Stimulated activated naive CD4-positive, alpha-beta T cell (primary cell): Measurements from ENCODE around the gene PLCL2.
A peak's percentile ranks its signal among the peaks of the same experiment; 100 is the strongest.
"Not testable (repeated sequence)": the region's sequence is repeated elsewhere in the genome, so short reads cannot be mapped to it uniquely, and the experiment has no call there.

Experiments used
- DNase-seq, 6 experiments: peaks; one replicate each; lab custom pipeline; 2025; lab: John Stamatoyannopoulos, UW

PLCL2 gene

DNA sequence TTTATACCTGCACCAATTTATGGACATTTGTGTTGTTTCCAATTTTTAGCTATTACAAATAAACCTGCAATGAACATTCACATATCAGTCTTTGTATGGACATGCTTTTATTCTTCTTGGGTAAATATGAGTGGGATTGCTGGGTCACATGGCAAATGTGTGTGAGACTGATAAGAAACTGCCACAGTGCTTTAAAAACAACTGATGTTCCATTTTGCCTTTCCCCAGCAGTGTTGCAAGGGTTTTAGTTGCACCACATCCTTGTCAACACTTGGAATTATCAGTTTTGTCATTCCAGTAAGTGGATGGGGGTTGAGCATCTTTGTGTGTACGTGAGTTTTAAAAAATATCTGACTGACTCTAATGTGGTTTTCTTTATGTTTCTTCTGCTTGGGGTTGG, 191.2 kb downstream of the PLCL2 start:
- no peak for DNase-seq

DNA sequence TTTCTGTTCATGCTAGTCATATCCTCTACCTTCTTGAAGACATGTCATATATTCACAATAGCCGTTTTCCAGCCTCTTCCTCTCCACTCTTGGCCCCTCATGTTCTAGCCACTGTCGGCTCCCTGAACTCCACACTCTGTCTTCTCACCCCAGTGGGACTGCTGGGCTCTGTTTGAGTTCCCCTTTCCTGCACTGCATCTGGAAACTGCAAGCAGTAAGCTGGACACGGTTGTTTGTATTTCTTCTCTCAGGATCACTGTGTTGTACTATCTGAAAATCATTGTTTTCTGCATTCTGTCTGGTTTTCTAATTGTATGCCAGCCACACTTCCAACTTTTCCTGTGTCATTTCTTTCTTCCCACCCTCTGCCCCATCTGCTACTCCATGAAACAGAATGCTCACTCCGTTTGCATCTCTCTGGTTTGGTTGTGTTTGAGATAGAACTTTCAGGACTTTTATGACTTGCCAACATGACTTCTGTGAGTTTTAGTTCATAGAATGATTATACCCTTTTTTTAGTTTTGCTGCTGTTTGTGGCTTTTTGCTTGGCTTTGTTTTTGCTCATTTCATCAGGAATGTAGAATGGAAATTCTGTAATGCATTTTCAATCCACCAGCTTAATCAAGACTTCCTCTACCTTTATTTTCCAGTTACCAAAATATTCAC, 192.3 kb downstream of the PLCL2 start:
- DNase-seq = no peak

DNA sequence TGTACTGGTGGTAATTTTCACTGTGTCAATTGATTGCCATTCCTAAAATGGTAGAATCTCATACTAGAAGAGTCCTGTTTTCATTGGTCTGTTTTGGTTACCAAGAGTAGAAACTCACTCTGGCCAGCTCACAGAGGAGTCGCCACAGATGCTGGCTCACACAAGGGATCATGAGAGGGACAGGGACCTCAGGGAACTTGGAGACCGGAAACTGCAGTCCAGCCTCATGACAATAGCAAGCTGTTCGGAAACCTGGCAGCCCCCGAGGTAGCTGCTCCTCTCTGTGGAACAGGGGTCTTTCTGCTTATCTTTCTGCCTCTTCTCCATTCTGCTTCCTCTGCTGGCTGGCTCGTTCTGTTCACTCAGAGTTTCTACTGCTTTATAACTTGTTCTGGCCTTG, 192.9 kb downstream of the PLCL2 start:
- DNase-seq = no peak

GRCh38 chr3:17078926-17079465, 194.2 kb downstream of the PLCL2 start:
- DNase-seq = no peak

DNA sequence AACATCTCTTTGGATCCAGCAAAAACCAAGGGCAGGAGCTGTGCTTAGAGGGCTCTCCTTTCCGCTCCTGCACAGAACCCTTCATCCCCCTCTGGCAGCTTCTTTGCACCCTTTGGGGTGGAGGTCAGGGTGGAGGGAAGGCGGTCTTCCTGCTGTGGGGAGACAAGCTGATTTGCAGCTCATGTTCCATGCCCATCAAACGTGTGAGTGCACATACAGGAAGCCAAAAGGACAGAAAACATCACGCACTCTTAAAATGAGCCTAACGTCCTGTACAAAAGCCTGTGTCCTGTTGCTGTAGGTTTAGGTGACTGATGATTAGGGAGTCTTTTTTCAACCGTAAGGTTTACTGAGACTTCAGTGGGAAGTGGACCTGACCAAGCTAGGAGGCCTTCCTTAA, 195.2 kb downstream of the PLCL2 start:
- peak in 1 of 6 experiments; percentile 5 for DNase-seq

DNA sequence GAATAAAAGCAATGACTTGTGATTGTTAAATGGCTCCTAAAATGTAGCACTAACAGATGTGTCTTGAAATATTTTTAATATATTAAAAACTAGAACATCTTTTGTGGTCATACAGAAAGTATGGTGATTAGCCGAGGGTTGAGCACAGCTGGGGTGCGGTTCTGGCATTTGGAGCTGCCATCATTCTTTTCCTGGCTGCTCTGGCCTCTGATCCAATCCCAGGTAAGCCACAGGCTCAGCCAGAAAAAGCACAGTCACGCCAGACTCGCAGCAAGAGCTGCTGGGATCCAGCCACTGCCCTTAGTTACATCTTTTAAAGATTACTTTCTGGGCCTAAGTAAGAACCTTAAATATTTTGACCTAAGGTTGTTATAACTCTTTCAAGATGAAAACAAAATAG, 196.8 kb downstream of the PLCL2 start:
- DNase-seq = no peak

DNA sequence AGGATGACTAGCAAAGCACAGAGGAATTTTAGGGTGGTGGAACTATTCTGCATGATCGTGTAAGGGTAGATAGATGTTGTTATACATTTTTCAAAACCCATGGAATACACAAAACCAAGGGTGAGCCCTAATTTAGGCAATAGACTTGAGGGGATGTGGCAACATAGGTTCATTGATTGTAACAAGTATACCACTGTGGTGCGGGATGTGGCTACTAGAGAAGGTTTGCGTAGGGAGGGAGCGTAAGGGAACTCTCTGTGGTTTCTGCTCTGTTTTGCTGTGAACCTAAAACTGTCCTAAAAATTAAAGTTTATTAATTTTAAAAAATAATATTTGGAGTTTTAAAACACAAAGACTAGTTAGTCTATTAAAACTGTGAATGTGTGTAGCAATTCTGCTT, 202.8 kb downstream of the PLCL2 start:
- no peak for DNase-seq

DNA sequence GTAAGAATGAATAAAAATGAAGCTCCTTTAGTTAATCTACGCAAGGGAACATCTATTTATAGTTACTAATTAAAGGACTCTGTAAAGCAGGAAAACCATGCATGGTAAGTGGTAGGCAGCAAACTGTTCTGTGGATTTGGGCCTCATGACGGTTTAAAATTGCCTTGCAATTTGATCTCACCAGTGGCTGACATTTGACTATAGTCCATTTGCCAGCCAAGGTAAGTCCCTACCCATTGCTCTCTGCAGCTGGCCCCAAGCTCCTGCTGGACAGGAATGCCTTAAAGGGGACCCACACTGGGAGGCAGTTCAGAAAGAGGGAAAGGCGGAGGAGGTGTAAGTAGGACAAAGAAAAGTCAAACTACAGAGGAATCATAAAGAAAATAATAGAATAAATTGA, 203.3 kb downstream of the PLCL2 start:
- no peak for DNase-seq

- no peak for DNase-seq
These were observed 204.0 kb downstream of the PLCL2 start for GRCh38 chr3:17088602-17089313.

DNA sequence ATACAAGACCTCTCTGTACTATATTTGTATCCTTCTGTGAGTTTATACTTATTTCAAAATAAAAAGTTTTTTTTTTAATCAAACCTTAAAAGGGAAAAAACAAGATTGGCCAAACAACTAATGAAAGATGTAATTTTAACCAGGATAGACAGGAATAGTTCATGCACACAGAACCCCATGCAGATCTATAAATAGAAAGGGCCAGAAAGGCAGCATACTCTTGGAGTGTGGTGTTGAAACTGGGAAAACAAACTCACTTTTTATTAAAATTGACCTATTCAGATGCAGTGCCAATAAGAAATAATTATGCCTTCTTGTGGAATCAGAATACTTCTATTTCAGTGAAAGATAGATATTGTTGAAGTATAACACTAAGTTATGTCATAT, 204.6 kb downstream of the PLCL2 start:
- DNase-seq = no peak

GRCh38 chr3:17090280-17090983, 205.7 kb downstream of the PLCL2 start:
- no peak for DNase-seq

- no peak for DNase-seq
These were observed 207.3 kb downstream of the PLCL2 start for GRCh38 chr3:17091910-17092582.

- DNase-seq = no peak
These were observed 207.8 kb downstream of the PLCL2 start for GRCh38 chr3:17092583-17092933.

DNA sequence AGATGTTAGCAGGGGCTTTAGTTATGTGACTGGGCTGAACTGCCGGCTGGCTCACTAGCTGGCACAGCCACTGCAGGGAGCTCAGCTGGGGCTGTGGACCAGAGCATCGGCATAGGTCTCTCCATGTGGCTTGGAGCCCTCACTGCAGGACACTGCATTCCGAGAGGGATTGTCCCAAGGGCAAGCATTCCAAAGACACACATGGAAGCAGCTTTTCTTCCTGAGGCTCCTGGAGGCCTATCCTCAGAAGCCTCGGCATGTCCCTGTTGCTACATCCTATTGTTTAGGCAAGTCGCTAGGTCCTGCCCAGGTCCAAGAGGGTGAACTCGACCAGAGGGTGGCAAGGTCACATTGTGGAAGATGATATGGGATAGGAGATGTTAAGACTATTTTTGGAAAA, 209.8 kb downstream of the PLCL2 start:
- no peak for DNase-seq

DNA sequence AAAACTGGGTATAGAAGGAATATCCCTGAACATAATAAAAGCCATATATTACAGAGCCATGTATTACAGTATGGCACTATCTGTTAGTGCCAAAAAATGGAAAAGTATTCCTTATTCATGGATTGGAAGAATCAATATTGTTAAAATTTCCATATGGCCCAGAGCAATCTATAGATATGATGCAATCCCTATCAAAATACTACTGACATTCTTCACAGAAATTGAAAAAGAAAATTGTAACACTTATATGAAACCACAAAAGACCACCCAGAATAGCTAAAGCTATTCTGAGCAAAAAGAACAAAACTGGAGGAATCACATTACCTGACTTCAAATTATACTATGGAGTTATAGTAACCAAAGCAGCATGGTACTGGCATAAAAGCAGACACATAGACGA, 218.8 kb downstream of the PLCL2 start:
- DNase-seq = no peak

DNA sequence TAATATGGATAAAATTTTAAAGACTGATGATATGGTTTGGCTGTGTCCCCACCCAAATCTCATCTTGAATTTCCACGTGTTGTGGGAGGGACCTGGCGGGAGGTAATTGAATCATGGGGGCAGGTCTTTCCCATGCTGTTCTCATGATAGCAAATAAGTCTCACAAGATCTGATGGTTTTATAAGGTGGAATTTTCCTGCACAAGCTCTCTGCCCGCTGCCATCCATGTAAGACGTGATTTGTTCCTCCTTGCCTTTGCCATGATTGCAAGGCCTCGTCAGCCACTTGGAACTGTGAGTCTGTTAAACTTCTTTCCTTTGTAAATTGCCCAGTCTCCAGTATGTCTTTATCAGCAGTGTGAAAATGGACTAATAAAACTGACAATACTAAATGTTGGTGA, 222.0 kb downstream of the PLCL2 start:
- DNase-seq = not testable (repeated sequence)

GRCh38 chr3:17110660-17111396, 226.1 kb downstream of the PLCL2 start:
- DNase-seq = no peak

DNA sequence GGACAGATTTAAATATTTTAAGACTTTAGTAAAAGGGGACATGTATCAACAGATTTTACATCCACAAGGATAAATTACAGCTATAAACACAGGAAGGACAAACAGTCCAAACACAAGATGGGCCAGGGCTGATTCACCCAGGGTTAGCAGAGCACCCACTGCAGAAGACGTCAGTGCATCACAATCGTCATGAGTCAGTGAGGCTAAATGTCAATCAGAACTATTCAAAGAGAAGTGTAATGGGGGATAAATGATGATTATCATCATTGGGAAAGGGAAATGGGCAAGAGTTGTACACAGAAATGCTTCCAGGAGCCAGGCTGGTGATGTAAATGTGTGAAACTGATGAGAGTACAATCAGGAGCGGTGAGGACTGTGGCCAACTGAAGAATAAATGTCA, 226.8 kb downstream of the PLCL2 start:
- no peak for DNase-seq

DNA sequence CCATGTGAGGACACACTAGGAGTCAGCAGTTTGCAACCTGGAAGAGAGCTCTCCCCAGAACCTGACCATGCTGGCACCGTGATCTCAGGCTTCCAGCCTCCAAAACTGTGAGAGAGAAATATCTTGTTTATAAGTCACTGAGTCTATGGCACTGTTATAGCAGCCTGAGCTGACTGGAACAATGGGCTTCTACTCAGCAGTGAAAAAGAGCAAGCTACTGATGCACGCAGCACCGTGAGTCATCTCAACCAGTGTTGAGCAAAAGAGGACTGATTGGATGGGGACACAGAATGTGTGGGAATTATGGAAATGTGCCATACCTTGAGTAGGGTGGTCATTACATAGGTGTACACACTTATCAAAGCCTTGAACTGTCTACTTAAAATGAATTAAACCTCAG, 230.4 kb downstream of the PLCL2 start:
- no peak for DNase-seq

- DNase-seq = no peak
These were observed 231.3 kb downstream of the PLCL2 start for GRCh38 chr3:17116007-17116600.

- DNase-seq = no peak
These were observed 234.0 kb downstream of the PLCL2 start for GRCh38 chr3:17118771-17119170.
